ENCODE data around the gene BLOC1S2. TPM values are rescaled to one million over a fixed set of nuclear protein-coding genes. Genes with fewer than 3 reads are reported as not detected.

The BLOC1S2 gene
- polyA plus RNA-seq, 1 donor from 2014 or later = 299 TPM

GRCh38 chr10:100307684-100308083, 21.2 kb upstream of the BLOC1S2 start:
- Histone ChIP-seq H4K20me1 (ENCODE audit: insufficient read depth) (no peaks in the 10 kb centered on the region), H2AFZ (ENCODE audit: low read depth, low read length) (no peak overlapping the region), H3K27ac (ENCODE audit: low read length) (no peak overlapping the region), H3K4me2 (ENCODE audit: low read length) (no peak overlapping the region), H3K9ac (ENCODE audit: low read length) (no peak overlapping the region), H3F3A (ENCODE audit: insufficient read depth, low read length, poor library complexity, severe bottlenecking) (no peaks in the 10 kb centered on the region), H3K36me3 (ENCODE audit: insufficient read depth, low read length) (no peaks in the 10 kb centered on the region), H3K9me2 (ENCODE audit: insufficient read depth, low read length) (no peaks in the 10 kb centered on the region), H3K79me2 (replicated peaks; ENCODE audit: insufficient read depth, low read length) (no peaks in the 10 kb centered on the region), H3K4me3 (ENCODE audit: low read length) (no peak overlapping the region), H3K27me3 (ENCODE audit: insufficient read depth, low read depth, low read length) (peaks cover 4% of the 10 kb centered on the region), H3K9me3 (ENCODE audit: low read length) (no peaks in the 10 kb centered on the region)
- TF ChIP-seq MXI1 (conservative IDR thresholded peaks at IDR 0.05; ENCODE audit: poor library complexity, severe bottlenecking) = no peak
- TF ChIP-seq EZH2 (IDR thresholded peaks at IDR 0.05; ENCODE audit: borderline replicate concordance, insufficient read depth, low read length, poor library complexity, severe bottlenecking) = no peak
- TF ChIP-seq REST (IDR thresholded peaks at IDR 0.05; ENCODE audit: borderline replicate concordance) = no peak
- TF ChIP-seq EP300 (conservative IDR thresholded peaks at IDR 0.05; ENCODE audit: poor library complexity, severe bottlenecking) = no peak
- no peak for TF ChIP-seq TAF1 (IDR thresholded peaks at IDR 0.05; ENCODE audit: low read depth)
- no peak for TF ChIP-seq RAD21 (conservative IDR thresholded peaks at IDR 0.05)
- TF ChIP-seq SMC3 (conservative IDR thresholded peaks at IDR 0.05; ENCODE audit: poor library complexity) = no peak
- TF ChIP-seq POLR2AphosphoS5 (IDR thresholded peaks at IDR 0.05) = no peak
- TF ChIP-seq CTCF (IDR thresholded peaks at IDR 0.05; ENCODE audit: poor library complexity, severe bottlenecking) = no peak

DNA sequence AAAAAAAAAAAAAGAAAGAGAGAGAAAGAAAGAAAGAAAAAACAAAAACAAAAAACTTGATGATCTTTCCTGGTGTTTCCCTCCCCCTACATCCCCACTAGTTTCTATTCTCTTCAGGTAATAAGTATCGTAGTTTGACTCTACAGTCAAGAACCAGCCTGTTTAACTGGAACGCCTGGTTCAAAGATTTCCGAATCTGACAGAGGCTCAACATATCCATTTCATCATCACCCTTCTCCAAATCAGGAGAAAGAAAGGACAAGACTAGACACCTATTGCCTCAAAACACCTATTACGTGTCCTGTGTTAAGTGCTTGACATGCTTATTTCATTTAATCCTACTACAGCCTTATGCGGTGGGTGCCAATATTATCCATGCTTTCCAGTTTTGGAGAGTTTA, 20.4 kb upstream of the BLOC1S2 start:
- Histone ChIP-seq H3K27me3 (ENCODE audit: insufficient read depth, low read depth, low read length) (peaks cover 4% of the 10 kb centered on the region), H3K9me2 (ENCODE audit: insufficient read depth, low read length) (no peaks in the 10 kb centered on the region), H3K4me3 (ENCODE audit: low read length) (no peak overlapping the region), H3K36me3 (ENCODE audit: insufficient read depth, low read length) (no peaks in the 10 kb centered on the region), H3K9ac (ENCODE audit: low read length) (no peak overlapping the region), H3K79me2 (replicated peaks; ENCODE audit: insufficient read depth, low read length) (no peaks in the 10 kb centered on the region), H3F3A (ENCODE audit: insufficient read depth, low read length, poor library complexity, severe bottlenecking) (no peaks in the 10 kb centered on the region), H3K4me2 (ENCODE audit: low read length) (no peak overlapping the region), H3K9me3 (ENCODE audit: low read length) (no peaks in the 10 kb centered on the region), H2AFZ (ENCODE audit: low read depth, low read length) (no peak overlapping the region), H4K20me1 (ENCODE audit: insufficient read depth) (no peaks in the 10 kb centered on the region), H3K27ac (ENCODE audit: low read length) (no peak overlapping the region)
- TF ChIP-seq TAF1 (IDR thresholded peaks at IDR 0.05; ENCODE audit: low read depth) = no peak
- TF ChIP-seq CTCF (IDR thresholded peaks at IDR 0.05; ENCODE audit: poor library complexity, severe bottlenecking) = no peak
- no peak for TF ChIP-seq MXI1 (conservative IDR thresholded peaks at IDR 0.05; ENCODE audit: poor library complexity, severe bottlenecking)
- no peak for TF ChIP-seq EZH2 (IDR thresholded peaks at IDR 0.05; ENCODE audit: borderline replicate concordance, insufficient read depth, low read length, poor library complexity, severe bottlenecking)

All from neural cell (in vitro differentiated cells).